LNCaP clone FGC (cell line): ENCODE measurements around the gene GNG12.

Experiments used
- DNase-seq: peaks from one replicate; pipeline ENCODE4 v3.0.0-alpha.2; 2011; ENCODE audit warnings: low read depth
- H3K4me3 ChIP-seq: 2 replicates; pipeline ENCODE4 v1.5.1; 2011; ENCODE audit warnings: mild to moderate bottlenecking, low read depth, low read length, control low read depth
- TF ChIP-seq, protein P1 (sequence below): IDR thresholded peaks from 2 replicates; pipeline ENCODE4 v1.5.1; 2012; ENCODE audit warnings: mild to moderate bottlenecking; ENCODE audit not compliant: control insufficient read depth, insufficient read depth; ENCODE audit errors: extremely low read depth

Gene GNG12

DNA sequence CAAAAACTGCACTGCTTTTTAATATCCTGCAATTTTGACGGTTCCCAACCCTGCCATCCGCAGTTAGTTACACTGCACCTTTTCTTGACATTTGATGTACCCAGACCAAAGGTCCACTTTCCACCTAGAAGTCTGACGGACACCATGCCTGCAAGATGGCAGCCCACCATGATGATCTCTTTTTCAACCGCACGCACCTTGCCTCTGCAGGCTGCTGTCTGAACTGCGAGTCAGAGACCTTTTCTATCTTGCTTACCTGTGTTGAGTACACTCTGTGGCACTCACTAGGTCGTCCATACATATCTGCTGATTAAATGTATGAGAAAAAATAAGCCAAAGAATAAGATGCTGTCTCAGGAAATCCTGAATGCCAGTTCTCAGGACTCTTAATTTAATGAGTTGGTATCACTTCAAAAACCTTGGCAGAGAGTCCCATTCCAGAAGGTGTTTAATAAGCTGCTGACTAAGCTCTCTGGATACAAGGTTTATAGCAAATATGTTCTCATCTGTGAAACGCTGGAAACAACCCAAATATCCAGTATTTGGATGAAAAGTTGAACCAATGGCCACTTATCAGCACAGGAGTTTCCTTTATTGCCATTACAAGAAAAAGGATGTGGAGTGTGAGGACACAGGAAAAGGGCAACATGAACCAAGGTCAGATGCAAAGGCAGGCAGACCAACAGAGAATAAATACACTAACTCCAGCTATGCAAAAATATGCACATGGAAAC lies 37.9 kb downstream of the GNG12 start:
- DNase-seq = peak; percentile 21
- TF ChIP-seq, protein P1, sequence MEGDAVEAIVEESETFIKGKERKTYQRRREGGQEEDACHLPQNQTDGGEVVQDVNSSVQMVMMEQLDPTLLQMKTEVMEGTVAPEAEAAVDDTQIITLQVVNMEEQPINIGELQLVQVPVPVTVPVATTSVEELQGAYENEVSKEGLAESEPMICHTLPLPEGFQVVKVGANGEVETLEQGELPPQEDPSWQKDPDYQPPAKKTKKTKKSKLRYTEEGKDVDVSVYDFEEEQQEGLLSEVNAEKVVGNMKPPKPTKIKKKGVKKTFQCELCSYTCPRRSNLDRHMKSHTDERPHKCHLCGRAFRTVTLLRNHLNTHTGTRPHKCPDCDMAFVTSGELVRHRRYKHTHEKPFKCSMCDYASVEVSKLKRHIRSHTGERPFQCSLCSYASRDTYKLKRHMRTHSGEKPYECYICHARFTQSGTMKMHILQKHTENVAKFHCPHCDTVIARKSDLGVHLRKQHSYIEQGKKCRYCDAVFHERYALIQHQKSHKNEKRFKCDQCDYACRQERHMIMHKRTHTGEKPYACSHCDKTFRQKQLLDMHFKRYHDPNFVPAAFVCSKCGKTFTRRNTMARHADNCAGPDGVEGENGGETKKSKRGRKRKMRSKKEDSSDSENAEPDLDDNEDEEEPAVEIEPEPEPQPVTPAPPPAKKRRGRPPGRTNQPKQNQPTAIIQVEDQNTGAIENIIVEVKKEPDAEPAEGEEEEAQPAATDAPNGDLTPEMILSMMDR = no peak
- no peak overlapping the region for H3K4me3 ChIP-seq

DNA sequence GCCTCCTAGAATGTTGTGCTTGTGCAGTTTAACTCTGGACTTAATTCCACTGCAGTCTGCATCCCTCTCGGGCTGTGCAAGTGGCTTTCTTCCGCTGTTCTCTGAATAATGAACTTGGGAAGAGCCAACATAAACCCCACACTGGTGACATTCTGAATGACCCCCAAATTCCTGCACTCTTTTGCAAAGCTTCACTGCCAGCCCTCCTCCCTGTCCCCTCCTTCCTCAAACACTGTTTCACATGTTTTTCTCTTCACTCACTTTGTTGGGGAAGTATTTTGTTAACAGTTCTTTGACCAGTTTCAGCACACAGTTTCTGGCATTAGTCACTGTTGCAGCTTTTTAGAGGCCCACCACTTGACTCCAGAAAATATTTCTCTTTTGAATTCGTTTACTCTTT lies 39.7 kb downstream of the GNG12 start:
- DNase-seq = no peak
- H3K4me3 ChIP-seq = no peak overlapping the region
- TF ChIP-seq, protein P1 = no peak

DNA sequence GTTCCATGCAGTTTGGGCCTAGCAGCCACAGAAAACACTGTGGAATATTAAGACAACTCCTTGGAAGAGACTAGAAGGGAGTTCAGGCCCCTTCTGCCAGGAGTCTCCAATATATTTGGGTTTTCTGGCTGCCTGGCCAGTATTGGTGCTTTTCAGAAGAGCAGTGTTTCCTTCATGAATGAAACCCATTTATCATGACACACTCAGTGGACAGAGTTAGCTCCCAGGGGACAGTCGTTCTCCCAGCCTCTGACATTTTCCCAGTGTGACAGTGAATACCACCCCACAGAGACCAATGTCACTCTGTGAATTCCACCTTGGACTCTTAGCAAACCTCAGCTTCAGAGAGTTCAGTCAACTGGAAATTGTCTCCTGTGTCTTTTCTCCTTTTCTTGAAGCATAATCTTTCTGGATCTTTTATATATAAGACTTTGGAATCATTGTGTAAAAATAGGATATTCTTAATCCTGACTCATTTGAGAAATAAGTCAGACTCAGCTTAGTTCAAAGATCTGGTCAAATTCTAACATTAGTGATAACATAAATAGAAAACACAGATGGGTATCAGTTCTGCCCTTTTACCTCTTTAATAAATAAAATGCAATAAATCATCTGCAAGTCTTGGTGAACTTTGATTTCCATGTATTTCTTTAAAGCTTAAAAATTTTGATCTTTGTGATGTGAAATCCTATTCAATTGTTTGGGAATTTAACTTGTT lies 40.4 kb downstream of the GNG12 start:
- no peak overlapping the region for H3K4me3 ChIP-seq
- TF ChIP-seq, protein P1 = no peak
- no peak for DNase-seq

DNA sequence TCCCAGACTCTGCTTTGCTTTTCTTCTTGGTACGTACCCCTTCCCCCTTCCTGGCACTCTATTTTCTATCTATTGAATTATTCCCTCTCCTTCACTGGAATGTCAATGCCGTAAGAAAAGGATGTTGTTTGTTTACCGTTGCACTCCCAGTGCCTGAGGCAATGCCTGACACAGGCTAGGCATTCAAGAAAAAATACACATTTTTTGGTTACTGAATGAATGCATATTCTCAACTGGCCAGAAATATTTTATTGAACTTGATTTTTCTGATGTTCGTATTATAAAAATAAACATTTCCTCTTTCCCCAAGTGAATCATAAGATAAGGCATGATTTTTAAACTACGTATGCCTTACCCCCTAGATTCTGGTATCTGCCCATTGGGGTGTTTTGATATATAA lies 41.2 kb downstream of the GNG12 start:
- no peak overlapping the region for H3K4me3 ChIP-seq
- DNase-seq = no peak
- TF ChIP-seq, protein P1 = no peak

DNA sequence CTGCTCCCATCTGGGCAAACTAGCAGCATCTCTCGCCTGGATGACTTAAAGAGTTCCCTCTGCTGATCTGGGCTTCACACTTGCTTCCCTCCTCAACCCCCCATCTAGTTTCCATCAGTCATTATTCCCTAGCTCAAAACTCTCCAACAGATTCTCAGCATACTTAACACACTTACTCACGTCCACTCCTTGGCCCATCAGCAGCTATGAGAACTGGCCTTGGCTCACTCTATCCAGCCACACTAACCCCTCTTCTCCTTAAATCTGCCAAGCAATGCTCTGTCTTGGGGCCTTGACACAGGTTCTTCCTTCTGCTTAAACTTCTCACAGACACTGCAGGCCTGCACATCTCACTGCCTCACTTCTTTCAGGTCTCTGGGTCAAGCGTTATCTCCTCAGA lies 41.6 kb downstream of the GNG12 start:
- no peak for DNase-seq
- TF ChIP-seq, protein P1 = no peak
- no peak overlapping the region for H3K4me3 ChIP-seq

DNA sequence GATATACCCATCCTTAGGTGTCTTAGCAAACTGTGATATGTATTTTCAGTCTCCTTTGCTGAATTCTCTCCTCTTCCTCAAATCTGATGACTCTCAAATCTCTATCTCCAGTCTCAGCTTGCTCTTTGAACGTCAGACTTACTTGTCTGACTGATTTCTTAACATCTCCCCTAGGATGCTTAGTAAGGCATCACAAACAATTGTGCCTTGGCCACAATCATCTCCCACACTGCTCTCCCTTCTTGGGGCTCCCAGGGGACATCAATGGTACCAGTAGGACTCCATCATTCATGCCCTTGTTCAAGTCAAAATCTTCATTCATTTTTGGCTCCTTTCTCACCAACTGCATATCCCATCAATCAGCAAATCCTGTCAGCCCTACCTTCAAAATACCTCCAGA lies 42.0 kb downstream of the GNG12 start:
- DNase-seq = no peak

More for the DNA sequence above, 42.0 kb downstream of the GNG12 start:
- H3K4me3 ChIP-seq = no peak overlapping the region
- TF ChIP-seq, protein P1 = no peak
